DMS 273 (cell line): ENCODE results near the gene PRR27.

Experiments used
- DNase-seq: peaks from one replicate; lab custom pipeline; 2025; ENCODE audit not compliant: unreplicated experiment; lab: John Stamatoyannopoulos, UW

PRR27 gene

GRCh38 chr4:70153937-70154336, at the start of gene PRR27:
TSS of gene PRR27 (plus strand) at chr4:70154237. CDS start at chr4:70154376, 139 bp downstream.
- DNase-seq: no peak

GRCh38 chr4:70110917-70111316, 43.1 kb upstream of the PRR27 start:
- DNase-seq: no peak

- no peak for DNase-seq
Observed at GRCh38 chr4:70113656-70114055, 40.4 kb upstream of the PRR27 start.

- no peak for DNase-seq
Observed at GRCh38 chr4:70114096-70114495, 39.9 kb upstream of the PRR27 start.

GRCh38 chr4:70120323-70120722, 33.7 kb upstream of the PRR27 start:
- no peak for DNase-seq

GRCh38 chr4:70133473-70133872, 20.6 kb upstream of the PRR27 start:
- DNase-seq: no peak

- no peak for DNase-seq
Observed at GRCh38 chr4:70138751-70139150, 15.3 kb upstream of the PRR27 start.

- DNase-seq: no peak
Observed at GRCh38 chr4:70151271-70151670, 2.8 kb upstream of the PRR27 start.

- no peak for DNase-seq
Observed at GRCh38 chr4:70152088-70152487, 1.9 kb upstream of the PRR27 start.

GRCh38 chr4:70158576-70158975, 4.5 kb downstream of the PRR27 start:
- DNase-seq: no peak

- no peak for DNase-seq
Observed at GRCh38 chr4:70177090-70177489, 23.1 kb downstream of the PRR27 start.

- DNase-seq: no peak
Observed at GRCh38 chr4:70178075-70178660, 24.1 kb downstream of the PRR27 start.

GRCh38 chr4:70179811-70180210, 25.8 kb downstream of the PRR27 start:
- DNase-seq: no peak

GRCh38 chr4:70181864-70182263, 27.8 kb downstream of the PRR27 start:
- no peak for DNase-seq

- no peak for DNase-seq
Observed at GRCh38 chr4:70182517-70183167, 28.6 kb downstream of the PRR27 start.

GRCh38 chr4:70183168-70183939, 29.3 kb downstream of the PRR27 start:
- DNase-seq: peak; percentile 47

- no peak for DNase-seq
Observed at GRCh38 chr4:70183940-70184246, 29.9 kb downstream of the PRR27 start.

GRCh38 chr4:70187216-70187615, 33.2 kb downstream of the PRR27 start:
- DNase-seq: no peak

GRCh38 chr4:70190579-70190978, 36.5 kb downstream of the PRR27 start:
- no peak for DNase-seq

GRCh38 chr4:70191647-70192046, 37.6 kb downstream of the PRR27 start:
- DNase-seq: no peak

GRCh38 chr4:70192895-70193294, 38.9 kb downstream of the PRR27 start:
- DNase-seq: no peak

GRCh38 chr4:70195425-70195824, 41.4 kb downstream of the PRR27 start, which contains the start of gene ODAM:
TSS of gene ODAM (plus strand) at chr4:70195725. CDS start at chr4:70196544, 819 bp downstream.
- no peak for DNase-seq
